ENCODE measurements around the gene TRIM71. TPM values are rescaled to one million over a fixed set of nuclear protein-coding genes. Genes with fewer than 3 reads are reported as not detected.

Gene TRIM71
- total RNA-seq, 2 donors from 2014 or later, result not detected

GRCh38 chr3:32847528-32847927, 29.7 kb downstream of the TRIM71 start:
- no peak overlapping the region for H3K4me3 ChIP-seq
- no peaks in the 10 kb centered on the region for H3K9me3 ChIP-seq
- no peak for TF ChIP-seq CTCF (IDR thresholded peaks at IDR 0.05)
- no peak overlapping the region for H3K27ac ChIP-seq
- no peaks in the 10 kb centered on the region for H3K27me3 ChIP-seq
- peaks cover 0 to 11% of the 10 kb centered on the region in 2 donors for H3K4me1 ChIP-seq
- no peak for DNase-seq (ENCODE audit: low spot score)
- H3K36me3 ChIP-seq, result no peaks in the 10 kb centered on the region

- Histone ChIP-seq H3K27me3 (no peaks in the 10 kb centered on the region), H3K27ac (no peak overlapping the region), H3K4me3 (no peak overlapping the region), H3K9me3 (no peaks in the 10 kb centered on the region), H3K4me1 (peaks cover 0 to 11% of the 10 kb centered on the region in 2 donors), H3K36me3 (no peaks in the 10 kb centered on the region)
- DNase-seq (ENCODE audit: low spot score), result no peak
- no peak for TF ChIP-seq CTCF (IDR thresholded peaks at IDR 0.05)
Observed at GRCh38 chr3:32848215-32848614, 30.4 kb downstream of the TRIM71 start.

- H3K27ac ChIP-seq, result no peak overlapping the region
- peaks cover 0 to 11% of the 10 kb centered on the region in 2 donors for H3K4me1 ChIP-seq
- no peak overlapping the region for H3K4me3 ChIP-seq
- DNase-seq (ENCODE audit: low spot score), result no peak
- TF ChIP-seq CTCF (IDR thresholded peaks at IDR 0.05), result no peak
- H3K36me3 ChIP-seq, result no peaks in the 10 kb centered on the region
- no peaks in the 10 kb centered on the region for H3K27me3 ChIP-seq
- H3K9me3 ChIP-seq, result no peaks in the 10 kb centered on the region
Observed at GRCh38 chr3:32849046-32849445, 31.2 kb downstream of the TRIM71 start.

- Histone ChIP-seq H3K4me1 (peaks cover 0 to 11% of the 10 kb centered on the region in 2 donors), H3K36me3 (no peaks in the 10 kb centered on the region), H3K4me3 (no peak overlapping the region), H3K9me3 (no peaks in the 10 kb centered on the region), H3K27me3 (no peaks in the 10 kb centered on the region), H3K27ac (no peak overlapping the region)
- no peak for TF ChIP-seq CTCF (IDR thresholded peaks at IDR 0.05)
- DNase-seq (ENCODE audit: low spot score), result no peak
Observed at GRCh38 chr3:32850226-32850625, 32.4 kb downstream of the TRIM71 start.

- DNase-seq (ENCODE audit: low spot score), result no peak
- no peak for TF ChIP-seq CTCF (IDR thresholded peaks at IDR 0.05)
- no peaks in the 10 kb centered on the region for H3K9me3 ChIP-seq
Observed at GRCh38 chr3:32850636-32851035, 32.8 kb downstream of the TRIM71 start.

GRCh38 chr3:32852146-32852545, 34.3 kb downstream of the TRIM71 start:
- DNase-seq (ENCODE audit: low spot score), result no peak
- Histone ChIP-seq H3K27ac (no peak overlapping the region), H3K9me3 (no peaks in the 10 kb centered on the region), H3K36me3 (no peaks in the 10 kb centered on the region), H3K27me3 (no peaks in the 10 kb centered on the region), H3K4me3 (no peak overlapping the region), H3K4me1 (peaks cover 0 to 11% of the 10 kb centered on the region in 2 donors)
- TF ChIP-seq CTCF (IDR thresholded peaks at IDR 0.05), result no peak

More at GRCh38 chr3:32850636-32851035, 32.8 kb downstream of the TRIM71 start:
- Histone ChIP-seq H3K36me3 (no peaks in the 10 kb centered on the region), H3K27me3 (no peaks in the 10 kb centered on the region), H3K4me3 (no peak overlapping the region), H3K4me1 (peaks cover 0 to 11% of the 10 kb centered on the region in 2 donors), H3K27ac (no peak overlapping the region)

All from right atrium auricular region (tissue), 2 donors.